ENCODE measurements around the gene UMAD1. TPM values are rescaled to one million over a fixed set of nuclear protein-coding genes. Genes with fewer than 3 reads are reported as not detected.

Gene UMAD1
- total and polyA plus RNA-seq, 2 of the 4 experiments (the other 2 are of a cell fraction): 5.2 to 8.4 TPM

GRCh38 chr7:7923818-7924217 is 283.3 kb downstream of the UMAD1 start:
- no peaks in the 10 kb centered on the region for H3K27me3 ChIP-seq (ENCODE audit: control insufficient read depth, insufficient read depth, low read length)
- BruUV-seq (replicated peaks): no TSS peak
- no CpG with 5 or more reads among the region's 1 CpG for WGBS, 2 experiments (ENCODE audit: extremely low coverage in 2 of 2, insufficient read length in 1 of 2)

More at GRCh38 chr7:7923818-7924217, 283.3 kb downstream of the UMAD1 start:
- Histone ChIP-seq H3K4me3 (ENCODE audit: insufficient read depth, low read depth, low read length) (no peak overlapping the region), H2AK9ac (replicated peaks; ENCODE audit: low read depth, low read length, poor library complexity) (no peak overlapping the region), H3K56ac (ENCODE audit: extremely low read depth, insufficient read depth, low read length) (no peak overlapping the region), H2BK5ac (ENCODE audit: low read depth, low read length, poor library complexity, severe bottlenecking) (no peak overlapping the region), H3K79me1 (ENCODE audit: low read depth in 1 of 2, low read length in 2 of 2) (no peaks in the 10 kb centered on the region), H3K14ac (replicated peaks; ENCODE audit: low read depth, low read length) (no peak overlapping the region), H2BK20ac (ENCODE audit: low read depth, low read length) (no peak overlapping the region), H3K9me1 (ENCODE audit: insufficient read depth, low read length) (no peaks in the 10 kb centered on the region), H4K20me1 (ENCODE audit: insufficient read depth, low read length) (no peaks in the 10 kb centered on the region), H4K8ac (ENCODE audit: low read depth in 2 of 2, low read length in 2 of 2) (no peak overlapping the region), H3K4ac (ENCODE audit: low read depth, low read length) (no peak overlapping the region), H3K27ac (ENCODE audit: insufficient read depth, low read length) (no peak overlapping the region), H3K9ac (ENCODE audit: low read depth, low read length) (no peak overlapping the region), H3K36me3 (ENCODE audit: control insufficient read depth, insufficient read depth, low read length) (no peaks in the 10 kb centered on the region), H3K23ac (ENCODE audit: low read depth, low read length) (no peak overlapping the region), H2AK5ac (ENCODE audit: low read depth, low read length) (no peak overlapping the region), H2BK15ac (ENCODE audit: low read depth, low read length) (no peak overlapping the region), H3K4me1 (ENCODE audit: control insufficient read depth, insufficient read depth, low read length) (no peaks in the 10 kb centered on the region; the same call in 1 of the 2 replicates), H2BK120ac (ENCODE audit: low read depth, low read length) (no peak overlapping the region), H3K4me2 (ENCODE audit: low read depth, low read length) (no peak overlapping the region), H3K9me3 (ENCODE audit: control insufficient read depth, insufficient read depth, low read length) (no peaks in the 10 kb centered on the region), H2AFZ (replicated peaks; ENCODE audit: low read length, poor library complexity) (no peak overlapping the region), H4K91ac (ENCODE audit: insufficient read depth, low read depth, low read length) (no peak overlapping the region), H4K5ac (ENCODE audit: low read depth, low read length) (no peak overlapping the region), H3K18ac (ENCODE audit: low read depth, low read length) (no peak overlapping the region)
- intact Hi-C loops (cut with micrococcal nuclease): no loop called here
- TF ChIP-seq BHLHE40 (IDR thresholded peaks at IDR 0.05; ENCODE audit: low read depth, low read length) (no peak), RCOR1 (IDR thresholded peaks at IDR 0.05; ENCODE audit: insufficient replicate concordance, low read length) (no peak), NFE2L2 (IDR thresholded peaks at IDR 0.05; ENCODE audit: low read depth, low read length) (no peak), MXI1 (IDR thresholded peaks at IDR 0.05; ENCODE audit: borderline replicate concordance, low read depth, low read length) (no peak), RAD21 (IDR thresholded peaks at IDR 0.05; ENCODE audit: low read length) (no peak), SMC3 (IDR thresholded peaks at IDR 0.05; ENCODE audit: low read depth, low read length) (no peak), MAFK (IDR thresholded peaks at IDR 0.05; ENCODE audit: low read depth, low read length) (no peak), USF2 (IDR thresholded peaks at IDR 0.05; ENCODE audit: low read depth, low read length) (no peak), CEBPB (IDR thresholded peaks at IDR 0.05; ENCODE audit: low read depth, low read length) (no peak), MAZ (IDR thresholded peaks at IDR 0.05; ENCODE audit: borderline replicate concordance, low read depth, low read length) (no peak), RFX5 (IDR thresholded peaks at IDR 0.05; ENCODE audit: low read depth, low read length) (no peak), FOS (IDR thresholded peaks at IDR 0.05; ENCODE audit: low read depth, low read length) (no peak), CHD1 (IDR thresholded peaks at IDR 0.05; ENCODE audit: low read depth, low read length) (no peak), POLR2A (IDR thresholded peaks at IDR 0.05; ENCODE audit: low read depth, low read length) (no peak), CTCF (conservative IDR thresholded peaks at IDR 0.05; ENCODE audit: low read depth, low read length) (no peak)
- TF ChIP-seq, protein P1, sequence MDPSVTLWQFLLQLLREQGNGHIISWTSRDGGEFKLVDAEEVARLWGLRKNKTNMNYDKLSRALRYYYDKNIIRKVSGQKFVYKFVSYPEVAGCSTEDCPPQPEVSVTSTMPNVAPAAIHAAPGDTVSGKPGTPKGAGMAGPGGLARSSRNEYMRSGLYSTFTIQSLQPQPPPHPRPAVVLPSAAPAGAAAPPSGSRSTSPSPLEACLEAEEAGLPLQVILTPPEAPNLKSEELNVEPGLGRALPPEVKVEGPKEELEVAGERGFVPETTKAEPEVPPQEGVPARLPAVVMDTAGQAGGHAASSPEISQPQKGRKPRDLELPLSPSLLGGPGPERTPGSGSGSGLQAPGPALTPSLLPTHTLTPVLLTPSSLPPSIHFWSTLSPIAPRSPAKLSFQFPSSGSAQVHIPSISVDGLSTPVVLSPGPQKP (IDR thresholded peaks at IDR 0.05; ENCODE audit: borderline replicate concordance, low read depth, low read length): no peak
- ChIA-PET POLR2A (ENCODE audit: unreplicated experiment) (no interaction called here), CTCF (no interaction called here)
- DNase-seq (no peak), ATAC-seq (ENCODE audit: low read depth) (no peak)
- in situ Hi-C loops (cut with MboI; ENCODE audit: low sequenced_read_pairs): no loop called here
- dilution Hi-C loops (cut with HindIII; ENCODE audit: low sequenced_read_pairs, unreplicated experiment): no loop called here
